CD4-positive, alpha-beta T cell treated with Interleukin-4 for 4 hours (primary cell): ENCODE results near the gene PDK2.
"Not testable (repeated sequence)": the region's sequence is repeated elsewhere in the genome, so short reads cannot be mapped to it uniquely, and the experiment has no call there.

Experiments used
- DNase-seq: peaks from one replicate; pipeline ENCODE4 v3.0.0-alpha.2; 2020

The PDK2 gene

GRCh38 chr17:50059256-50059655, 35.9 kb upstream of the PDK2 start:
- no peak for DNase-seq

- DNase-seq: no peak
These were observed 35.3 kb upstream of the PDK2 start for GRCh38 chr17:50059759-50060273.

- no peak for DNase-seq
These were observed 34.0 kb upstream of the PDK2 start for GRCh38 chr17:50060951-50061712.

GRCh38 chr17:50061713-50062045, 33.5 kb upstream of the PDK2 start:
- DNase-seq: not testable (repeated sequence)

GRCh38 chr17:50062293-50063243, 32.6 kb upstream of the PDK2 start:
- DNase-seq: no peak

GRCh38 chr17:50063561-50064252, 31.4 kb upstream of the PDK2 start:
- DNase-seq: no peak

- DNase-seq: no peak
These were observed 30.7 kb upstream of the PDK2 start for GRCh38 chr17:50064253-50065001.

GRCh38 chr17:50065056-50065455, 30.1 kb upstream of the PDK2 start:
- DNase-seq: no peak

GRCh38 chr17:50066995-50067394, 28.2 kb upstream of the PDK2 start:
- DNase-seq: no peak

GRCh38 chr17:50067996-50068395, 27.2 kb upstream of the PDK2 start:
- DNase-seq: no peak

GRCh38 chr17:50070908-50071680, 24.1 kb upstream of the PDK2 start:
- DNase-seq: no peak

GRCh38 chr17:50071692-50072091, 23.5 kb upstream of the PDK2 start:
- no peak for DNase-seq

- no peak for DNase-seq
These were observed 23.0 kb upstream of the PDK2 start for GRCh38 chr17:50072130-50072529.

- DNase-seq: no peak
These were observed 22.2 kb upstream of the PDK2 start for GRCh38 chr17:50072925-50073324.

GRCh38 chr17:50074227-50074626, 20.9 kb upstream of the PDK2 start:
- DNase-seq: no peak

- DNase-seq: no peak
These were observed 19.6 kb upstream of the PDK2 start for GRCh38 chr17:50075446-50076032.

GRCh38 chr17:50076221-50076590, 18.9 kb upstream of the PDK2 start:
- DNase-seq: no peak

- no peak for DNase-seq
These were observed 18.4 kb upstream of the PDK2 start for GRCh38 chr17:50076591-50077235.

GRCh38 chr17:50078430-50078829, 16.7 kb upstream of the PDK2 start:
- no peak for DNase-seq

- peak; percentile 13 for DNase-seq
These were observed 15.6 kb upstream of the PDK2 start for GRCh38 chr17:50079334-50080095.
